A673 (cell line): Measurements from ENCODE around the gene INVS. TPM values are rescaled to one million over a fixed set of nuclear protein-coding genes. Genes with fewer than 3 reads are reported as not detected.

Source experiments
- BruUV-seq: library from RNA; stranded (reverse); fragments of 400-500 nt; replicated peaks from 2 replicates; lab custom pipeline; 2021; lab: Mats Ljungman, UMichigan
- CTCF ChIA-PET: fragments of 300-600 bp; sonication (Branson Sonifier 250); formaldehyde crosslinking; loops from one replicate; lab custom pipeline; 2022; ENCODE audit warnings: antibody characterized with exemption; lab: Charles Lee
- POLR2A ChIA-PET: fragments of 300-600 bp; sonication (Branson Sonifier 250); formaldehyde crosslinking; loops from one replicate; lab custom pipeline; 2022; ENCODE audit warnings: antibody characterized with exemption; ENCODE audit not compliant: low non-redundant PET; lab: Charles Lee
- DNase-seq: peaks from one replicate; pipeline ENCODE4 v3.0.0-alpha.2; 2015; ENCODE audit warnings: low spot score
- H3K27ac ChIP-seq: fragments of 200-600 bp; sonication (generic); 2 replicates; pipeline ENCODE4 v1.5.1; 2016; ENCODE audit warnings: mixed run types, low read depth, mild to moderate bottlenecking, mixed read lengths, antibody characterized with exemption, low read length; ENCODE audit not compliant: poor library complexity, severe bottlenecking
- H3K27me3 ChIP-seq: fragments of 200-600 bp; sonication (generic); replicated peaks from 2 replicates; pipeline ENCODE4 v1.6.1; 2017; ENCODE audit warnings: mixed run types, low read depth, mild to moderate bottlenecking, mixed read lengths, antibody characterized with exemption, low read length; ENCODE audit not compliant: insufficient read depth, poor library complexity
- H3K36me3 ChIP-seq: fragments of 200-600 bp; sonication (generic); 2 replicates; pipeline ENCODE4 v1.6.1; 2016; ENCODE audit warnings: mixed run types, mild to moderate bottlenecking, mixed read lengths, antibody characterized with exemption, low read length; ENCODE audit not compliant: insufficient read depth, poor library complexity, severe bottlenecking
- H3K4me1 ChIP-seq: fragments of 200-600 bp; sonication (generic); 2 replicates; pipeline ENCODE4 v1.6.1; 2017; ENCODE audit warnings: mixed run types, mild to moderate bottlenecking, mixed read lengths, antibody characterized with exemption, low read length; ENCODE audit not compliant: insufficient read depth, poor library complexity, severe bottlenecking
- H3K4me3 ChIP-seq: fragments of 200-600 bp; sonication (generic); 2 replicates; pipeline ENCODE4 v1.5.1; 2016; ENCODE audit warnings: low read depth, mixed run types, mild to moderate bottlenecking, mixed read lengths, low read length; ENCODE audit not compliant: poor library complexity, severe bottlenecking
- H3K9me3 ChIP-seq: fragments of 200-600 bp; sonication (generic); 2 replicates; pipeline ENCODE4 v1.6.1; 2016; ENCODE audit warnings: mixed run types, low read depth, mild to moderate bottlenecking, mixed read lengths, antibody characterized with exemption, low read length; ENCODE audit not compliant: poor library complexity, severe bottlenecking
- EZH2 ChIP-seq: fragments of 200-600 bp; sonication (generic); IDR thresholded peaks from 2 replicates; pipeline ENCODE4 v1.6.1; 2017; ENCODE audit warnings: borderline replicate concordance, low read depth, mild to moderate bottlenecking, mixed read lengths, antibody characterized with exemption, low read length; ENCODE audit not compliant: poor library complexity, severe bottlenecking
- intact Hi-C: fragments of 100-400 bp; cut with micrococcal nuclease; formaldehyde crosslinking; loops from one replicate; pipeline ENCODE4 v1.10.0; 2022; ENCODE audit not compliant: unreplicated experiment
- total RNA-seq: library from RNA; stranded (reverse); gene quantifications from 2 replicates; pipeline ENCODE4 v1.2.3, GENCODE V29; 2021
- TF ChIP-seq, protein P1 (sequence below): fragments of 300-800, 200-600 bp; sonication (generic); conservative IDR thresholded peaks from 2 replicates; pipeline ENCODE4 v1.5.1; 2017; ENCODE audit warnings: low read depth, mild to moderate bottlenecking, antibody characterized with exemption, low read length, moderate library complexity, mixed read lengths

Gene INVS
- total RNA-seq, 1 experiment from 2014 or later, result 23.3 TPM

DNA sequence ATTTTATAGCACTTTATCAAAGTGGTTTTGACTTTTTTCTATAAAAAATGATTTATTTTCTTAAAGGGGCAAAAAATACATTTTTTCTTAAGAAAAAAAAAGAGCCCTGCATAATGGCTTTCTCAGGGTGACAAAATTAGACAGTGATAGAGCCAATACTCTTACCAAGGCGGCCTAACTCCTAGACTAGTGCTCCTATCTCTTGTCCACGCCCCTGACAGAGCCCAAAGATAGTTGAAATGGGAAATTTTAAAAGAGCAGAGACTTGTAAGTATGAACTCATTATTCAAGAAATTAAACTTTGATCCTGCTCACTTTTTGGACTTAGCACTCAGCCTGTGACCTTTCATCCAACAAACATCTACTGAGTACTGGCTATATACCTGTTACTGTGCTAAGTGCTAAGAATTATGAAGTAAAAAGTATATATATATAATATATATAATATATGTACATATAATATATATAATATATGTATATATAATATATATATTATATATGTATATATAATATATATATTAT lies 1.2 kb downstream of the INVS start:
- Histone ChIP-seq H3K4me3 (peak overlapping the region; percentile 90), H3K36me3 (peaks cover 20% of the 10 kb centered on the region), H3K27me3 (no peaks in the 10 kb centered on the region), H3K9me3 (no peaks in the 10 kb centered on the region), H3K4me1 (peaks cover 16% of the 10 kb centered on the region), H3K27ac (peak overlapping the region; percentile 77)
- intact Hi-C loops, result no loop called here
- TF ChIP-seq EZH2, result no peak
- TF ChIP-seq, protein P1, sequence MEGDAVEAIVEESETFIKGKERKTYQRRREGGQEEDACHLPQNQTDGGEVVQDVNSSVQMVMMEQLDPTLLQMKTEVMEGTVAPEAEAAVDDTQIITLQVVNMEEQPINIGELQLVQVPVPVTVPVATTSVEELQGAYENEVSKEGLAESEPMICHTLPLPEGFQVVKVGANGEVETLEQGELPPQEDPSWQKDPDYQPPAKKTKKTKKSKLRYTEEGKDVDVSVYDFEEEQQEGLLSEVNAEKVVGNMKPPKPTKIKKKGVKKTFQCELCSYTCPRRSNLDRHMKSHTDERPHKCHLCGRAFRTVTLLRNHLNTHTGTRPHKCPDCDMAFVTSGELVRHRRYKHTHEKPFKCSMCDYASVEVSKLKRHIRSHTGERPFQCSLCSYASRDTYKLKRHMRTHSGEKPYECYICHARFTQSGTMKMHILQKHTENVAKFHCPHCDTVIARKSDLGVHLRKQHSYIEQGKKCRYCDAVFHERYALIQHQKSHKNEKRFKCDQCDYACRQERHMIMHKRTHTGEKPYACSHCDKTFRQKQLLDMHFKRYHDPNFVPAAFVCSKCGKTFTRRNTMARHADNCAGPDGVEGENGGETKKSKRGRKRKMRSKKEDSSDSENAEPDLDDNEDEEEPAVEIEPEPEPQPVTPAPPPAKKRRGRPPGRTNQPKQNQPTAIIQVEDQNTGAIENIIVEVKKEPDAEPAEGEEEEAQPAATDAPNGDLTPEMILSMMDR, result no peak
- ChIA-PET CTCF (no interaction called here), POLR2A (no interaction called here)
- DNase-seq, result peak; percentile 11
- BruUV-seq, result TSS peak; percentile 70

DNA sequence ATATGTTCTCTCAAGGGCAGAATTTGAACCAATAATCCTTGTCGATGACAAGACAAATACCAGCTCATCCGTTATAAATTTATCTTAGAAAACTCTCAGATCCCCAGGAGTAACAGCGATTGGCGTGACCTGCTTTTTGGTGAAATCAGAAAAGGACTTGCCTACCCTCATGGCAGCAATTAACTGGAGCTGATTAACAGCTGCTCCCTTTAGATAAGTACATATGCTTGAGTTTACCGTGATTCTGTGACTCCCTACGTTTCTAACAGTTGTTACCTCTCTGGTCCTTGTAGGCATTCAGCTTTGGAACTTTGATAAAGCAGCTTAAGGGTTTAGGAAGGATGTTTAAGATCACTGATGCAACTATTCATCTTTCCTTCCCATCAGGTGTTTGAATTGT lies 2.6 kb downstream of the INVS start:
- Histone ChIP-seq H3K4me1 (peaks cover 13% of the 10 kb centered on the region), H3K9me3 (no peaks in the 10 kb centered on the region), H3K27ac (no peak overlapping the region), H3K27me3 (no peaks in the 10 kb centered on the region), H3K36me3 (peaks cover 34% of the 10 kb centered on the region), H3K4me3 (no peak overlapping the region)
- intact Hi-C loops, result no loop called here
- CTCF ChIA-PET, result no interaction called here
- no peak for TF ChIP-seq EZH2
- TF ChIP-seq, protein P1, result no peak
- DNase-seq, result no peak
- POLR2A ChIA-PET, result no interaction called here
- BruUV-seq, result no TSS peak

DNA sequence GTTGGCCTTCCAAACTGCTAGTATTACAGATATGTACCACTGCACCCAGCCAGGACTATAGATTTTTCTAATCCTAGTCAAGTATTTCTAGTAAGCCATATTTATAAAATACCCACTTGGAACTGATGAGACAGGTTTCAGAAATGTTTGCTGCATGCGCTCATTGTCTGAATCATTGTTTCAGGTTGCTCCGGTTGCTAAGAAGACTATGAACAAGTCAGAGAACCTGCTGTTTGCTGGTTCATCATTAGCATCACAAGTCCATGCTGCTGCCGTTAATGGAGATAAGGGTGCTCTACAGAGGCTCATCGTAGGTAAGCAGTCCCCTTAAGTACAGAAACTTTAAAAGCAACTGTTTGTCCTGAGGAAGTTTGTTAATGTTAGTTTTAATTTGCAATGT lies 5.3 kb downstream of the INVS start:
- intact Hi-C loops, result no loop called here
- Histone ChIP-seq H3K4me3 (no peak overlapping the region), H3K9me3 (no peaks in the 10 kb centered on the region), H3K4me1 (no peaks in the 10 kb centered on the region), H3K27me3 (no peaks in the 10 kb centered on the region), H3K36me3 (peaks cover 54% of the 10 kb centered on the region), H3K27ac (no peak overlapping the region)
- DNase-seq, result no peak
- ChIA-PET POLR2A (no interaction called here), CTCF (no interaction called here)
- BruUV-seq, result no TSS peak
- TF ChIP-seq, protein P1, result no peak
- no peak for TF ChIP-seq EZH2
